ENCODE measurements around the gene KRT40. TPM values are rescaled to one million over a fixed set of nuclear protein-coding genes. Genes with fewer than 3 reads are reported as not detected.

KRT40 gene
- total and polyA plus RNA-seq, 2 donors (not counting 1 experiment from before 2014, with no cell fraction given) = not detected

DNA sequence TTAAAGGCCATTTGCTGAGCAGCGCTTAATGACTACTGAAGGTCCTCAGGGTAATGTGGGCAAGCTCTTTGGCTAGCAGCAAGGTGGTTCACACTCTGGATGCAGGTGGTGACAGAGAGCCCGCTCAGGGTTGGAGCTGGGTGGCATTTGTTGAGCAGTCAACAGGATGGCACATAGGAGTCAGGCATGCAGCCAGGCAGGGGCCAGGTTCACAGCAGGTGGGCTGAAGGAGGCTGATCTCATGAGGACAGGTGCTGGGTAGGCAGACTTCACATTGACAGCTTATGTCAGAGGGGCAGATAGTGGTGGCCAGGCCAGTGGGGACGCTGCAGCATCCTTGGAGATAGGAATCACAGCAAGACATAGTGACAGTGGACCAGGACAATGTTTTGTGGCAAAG, 20.3 kb upstream of the KRT40 start:
- H4K20me1 ChIP-seq (ENCODE audit: control insufficient read depth, insufficient read depth, low read length, poor library complexity, severe bottlenecking) = no peaks in the 10 kb centered on the region
- no peak overlapping the region for H3K9ac ChIP-seq (ENCODE audit: low read length)
- ChIA-PET POLR2A (no interaction called here), CTCF (no interaction called here)
- no peak overlapping the region for H3K27ac ChIP-seq (ENCODE audit: low read length in 2 of 2)
- TF ChIP-seq EZH2 (IDR thresholded peaks at IDR 0.05; ENCODE audit: borderline replicate concordance, insufficient read depth, low read depth, low read length, poor library complexity, severe bottlenecking) = no peak
- H3K27me3 ChIP-seq (replicated peaks in 1 of 4; ENCODE audit: control extremely low read depth in 1 of 4, control insufficient read depth in 3 of 4, insufficient read depth in 4 of 4, low read length in 3 of 4) = no peaks in the 10 kb centered on the region
- H3K9me3 ChIP-seq (ENCODE audit: control extremely low read depth in 1 of 3, control insufficient read depth in 2 of 3, insufficient read depth in 1 of 3, low read length in 2 of 3) = peaks cover 0 to 1% (median 0%) of the 10 kb centered on the region in 3 donors
- H3K4me1 ChIP-seq (ENCODE audit: control insufficient read depth in 2 of 2, insufficient read depth in 2 of 2, low read length in 2 of 2) = no peaks in the 10 kb centered on the region
- H3K4me1 Mint-ChIP-seq = no peaks in the 10 kb centered on the region
- ATAC-seq (ENCODE audit: low read depth) (no peak), DNase-seq (no peak)
- 89% methylated on average over 3 of the region's 3 CpGs for WGBS (ENCODE audit: insufficient coverage)
- peaks cover 24% of the 10 kb centered on the region for H3K27me3 Mint-ChIP-seq
- no peaks in the 10 kb centered on the region for H3K36me3 ChIP-seq (replicated peaks in 1 of 2; ENCODE audit: control extremely low read depth in 1 of 2, control insufficient read depth in 1 of 2, extremely low read depth in 1 of 2, insufficient read depth in 2 of 2, low read length in 1 of 2)
- H3K4me3 ChIP-seq (ENCODE audit: control extremely low read depth in 1 of 5, extremely low read depth in 1 of 5, insufficient read depth in 1 of 5, low read depth in 2 of 5, low read length in 4 of 5) = no peak overlapping the region
- H3K4me2 ChIP-seq (replicated peaks; ENCODE audit: low read depth, low read length, poor library complexity, severe bottlenecking) = no peak overlapping the region
- no peaks in the 10 kb centered on the region for H3K9me3 Mint-ChIP-seq (ENCODE audit: insufficient read depth)
- no peak overlapping the region for H3K4me3 Mint-ChIP-seq
- H3K79me2 ChIP-seq (ENCODE audit: control insufficient read depth, insufficient read depth, low read length) = no peaks in the 10 kb centered on the region
- intact Hi-C loops (cut with micrococcal nuclease) = no loop called here
- no peak overlapping the region for H2AFZ ChIP-seq (ENCODE audit: insufficient read depth, low read depth, low read length, poor library complexity, severe bottlenecking)
- H3K27ac Mint-ChIP-seq = no peak overlapping the region

DNA sequence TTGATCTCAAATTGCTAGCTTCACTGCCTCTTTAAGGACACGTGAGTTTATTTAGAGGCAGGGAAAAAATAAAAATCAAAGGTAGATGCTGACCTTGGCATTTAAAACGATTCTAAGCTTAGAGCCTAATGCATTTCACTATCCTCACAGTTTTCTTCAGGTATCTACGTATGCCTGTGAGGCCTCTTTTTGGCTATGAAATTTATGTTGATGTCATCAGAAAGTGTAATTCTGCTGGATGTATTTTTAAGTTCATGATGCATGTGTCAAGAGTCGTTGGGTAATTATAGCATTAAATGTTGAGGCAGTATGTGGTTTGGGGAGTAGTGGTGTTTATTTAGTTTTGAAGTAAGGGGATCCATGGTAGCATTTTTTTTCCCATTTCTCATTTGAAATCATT, 19.8 kb upstream of the KRT40 start:
- no peak overlapping the region for H3K9ac ChIP-seq (ENCODE audit: low read length)
- Mint-ChIP-seq H3K4me3 (no peak overlapping the region), H3K9me3 (ENCODE audit: insufficient read depth) (no peaks in the 10 kb centered on the region), H3K27me3 (peaks cover 27% of the 10 kb centered on the region), H3K4me1 (no peaks in the 10 kb centered on the region), H3K27ac (no peak overlapping the region)
- ChIA-PET POLR2A (no interaction called here), CTCF (no interaction called here)
- no peaks in the 10 kb centered on the region for H4K20me1 ChIP-seq (ENCODE audit: control insufficient read depth, insufficient read depth, low read length, poor library complexity, severe bottlenecking)
- H3K79me2 ChIP-seq (ENCODE audit: control insufficient read depth, insufficient read depth, low read length) = no peaks in the 10 kb centered on the region
- H2AFZ ChIP-seq (ENCODE audit: insufficient read depth, low read depth, low read length, poor library complexity, severe bottlenecking) = no peak overlapping the region
- H3K27me3 ChIP-seq (replicated peaks in 1 of 4; ENCODE audit: control extremely low read depth in 1 of 4, control insufficient read depth in 3 of 4, insufficient read depth in 4 of 4, low read length in 3 of 4) = no peaks in the 10 kb centered on the region
- H3K4me2 ChIP-seq (replicated peaks; ENCODE audit: low read depth, low read length, poor library complexity, severe bottlenecking) = no peak overlapping the region
- H3K36me3 ChIP-seq (replicated peaks in 1 of 2; ENCODE audit: control extremely low read depth in 1 of 2, control insufficient read depth in 1 of 2, extremely low read depth in 1 of 2, insufficient read depth in 2 of 2, low read length in 1 of 2) = no peaks in the 10 kb centered on the region
- H3K9me3 ChIP-seq (ENCODE audit: control extremely low read depth in 1 of 3, control insufficient read depth in 2 of 3, insufficient read depth in 1 of 3, low read length in 2 of 3) = peaks cover 0 to 1% (median 0%) of the 10 kb centered on the region in 3 donors
- no peak for ATAC-seq (ENCODE audit: low read depth)
- no peak for DNase-seq
- no peaks in the 10 kb centered on the region for H3K4me1 ChIP-seq (ENCODE audit: control insufficient read depth in 2 of 2, insufficient read depth in 2 of 2, low read length in 2 of 2)
- intact Hi-C loops (cut with micrococcal nuclease) = no loop called here
- 100% methylated on average over 1 of the region's 4 CpGs for WGBS (ENCODE audit: insufficient coverage)
- H3K4me3 ChIP-seq (ENCODE audit: control extremely low read depth in 1 of 5, extremely low read depth in 1 of 5, insufficient read depth in 1 of 5, low read depth in 2 of 5, low read length in 4 of 5) = no peak overlapping the region
- no peak overlapping the region for H3K27ac ChIP-seq (ENCODE audit: low read length in 2 of 2)
- no peak for TF ChIP-seq EZH2 (IDR thresholded peaks at IDR 0.05; ENCODE audit: borderline replicate concordance, insufficient read depth, low read depth, low read length, poor library complexity, severe bottlenecking)
- TF ChIP-seq, protein P1, sequence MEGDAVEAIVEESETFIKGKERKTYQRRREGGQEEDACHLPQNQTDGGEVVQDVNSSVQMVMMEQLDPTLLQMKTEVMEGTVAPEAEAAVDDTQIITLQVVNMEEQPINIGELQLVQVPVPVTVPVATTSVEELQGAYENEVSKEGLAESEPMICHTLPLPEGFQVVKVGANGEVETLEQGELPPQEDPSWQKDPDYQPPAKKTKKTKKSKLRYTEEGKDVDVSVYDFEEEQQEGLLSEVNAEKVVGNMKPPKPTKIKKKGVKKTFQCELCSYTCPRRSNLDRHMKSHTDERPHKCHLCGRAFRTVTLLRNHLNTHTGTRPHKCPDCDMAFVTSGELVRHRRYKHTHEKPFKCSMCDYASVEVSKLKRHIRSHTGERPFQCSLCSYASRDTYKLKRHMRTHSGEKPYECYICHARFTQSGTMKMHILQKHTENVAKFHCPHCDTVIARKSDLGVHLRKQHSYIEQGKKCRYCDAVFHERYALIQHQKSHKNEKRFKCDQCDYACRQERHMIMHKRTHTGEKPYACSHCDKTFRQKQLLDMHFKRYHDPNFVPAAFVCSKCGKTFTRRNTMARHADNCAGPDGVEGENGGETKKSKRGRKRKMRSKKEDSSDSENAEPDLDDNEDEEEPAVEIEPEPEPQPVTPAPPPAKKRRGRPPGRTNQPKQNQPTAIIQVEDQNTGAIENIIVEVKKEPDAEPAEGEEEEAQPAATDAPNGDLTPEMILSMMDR (IDR thresholded peaks at IDR 0.05) = no peak
